ENCODE data around the gene PNN.

Gene PNN

DNA sequence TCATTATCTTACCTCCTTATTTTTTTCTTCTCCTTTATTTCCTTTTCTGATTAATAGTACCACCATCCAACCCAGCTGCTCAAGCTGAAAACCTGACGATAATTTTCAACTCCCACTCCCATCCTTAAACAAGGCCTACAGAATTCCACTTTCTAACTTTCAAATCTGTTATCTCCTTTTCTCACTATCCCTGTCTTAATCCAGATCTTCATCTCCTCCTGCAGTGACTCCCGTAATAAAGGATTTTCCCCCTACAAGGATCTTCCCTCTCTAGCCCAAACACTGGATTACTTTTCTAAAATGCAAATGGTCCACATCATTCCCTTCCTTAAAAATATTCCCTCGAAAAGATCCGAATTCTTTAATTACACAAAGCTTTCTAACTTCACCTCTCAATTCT, 6.5 kb upstream of the PNN start:
- H3K27ac ChIP-seq (ENCODE audit: insufficient read depth in 1 of 2, low read depth in 1 of 2, low read length in 2 of 2, poor library complexity in 1 of 2, severe bottlenecking in 2 of 2): peak overlapping the region; percentile 15 to 94
- WGBS (ENCODE audit: insufficient coverage): 89% methylated on average over 4 of the region's 4 CpGs

GRCh38 chr14:39169541-39169900, 5.5 kb upstream of the PNN start:
- POLR2A ChIA-PET: interaction anchor here (0.6 to 1.8 kb wide), 3 partner anchors 9 to 97 kb away, joined by 4 to 7 read pairs (median 6); partner anchors contain the start of gene GEMIN2
- CTCF ChIA-PET: interaction anchor here (1.2 to 1.4 kb wide), 3 partner anchors 15 to 173 kb away, joined by 3 to 6 read pairs (median 4); no protein-coding TSS in a partner anchor
- DNase-seq: no peak
- peak overlapping the region; percentile 80 to 98 (median 96) for H3K4me3 ChIP-seq (ENCODE audit: control insufficient read depth in 1 of 7, extremely low read depth in 1 of 7, insufficient read depth in 4 of 7, low read depth in 2 of 7, low read length in 6 of 7)
- 0% methylated on average over 7 of the region's 7 CpGs for WGBS (ENCODE audit: insufficient coverage)
- peak overlapping the region; percentile 91 to 94 for H3K27ac ChIP-seq (ENCODE audit: insufficient read depth in 1 of 2, low read depth in 1 of 2, low read length in 2 of 2, poor library complexity in 1 of 2, severe bottlenecking in 2 of 2)
- H3K4me1 ChIP-seq (ENCODE audit: control extremely low read depth in 1 of 4, control insufficient read depth in 4 of 4, insufficient read depth in 4 of 4, low read length in 3 of 4): peaks cover 14 to 33% (median 20%) of the 10 kb centered on the region in 4 experiments
- H3K27me3 ChIP-seq (replicated peaks in 2 of 5; ENCODE audit: control insufficient read depth in 4 of 5, insufficient read depth in 5 of 5, low read length in 4 of 5): no peaks in the 10 kb centered on the region
- H3K36me3 ChIP-seq (ENCODE audit: control insufficient read depth in 4 of 4, insufficient read depth in 4 of 4, low read length in 3 of 4): peaks cover 0 to 3% (median 1%) of the 10 kb centered on the region in 4 experiments
- no peaks in the 10 kb centered on the region for H3K9me3 ChIP-seq (ENCODE audit: control extremely low read depth in 1 of 5, control insufficient read depth in 4 of 5, insufficient read depth in 2 of 5, low read depth in 1 of 5, low read length in 4 of 5)

More for the DNA sequence above, 6.5 kb upstream of the PNN start:
- peaks cover 0 to 3% (median 2%) of the 10 kb centered on the region in 4 experiments for H3K36me3 ChIP-seq (ENCODE audit: control insufficient read depth in 4 of 4, insufficient read depth in 4 of 4, low read length in 3 of 4)
- no peaks in the 10 kb centered on the region for H3K27me3 ChIP-seq (replicated peaks in 2 of 5; ENCODE audit: control insufficient read depth in 4 of 5, insufficient read depth in 5 of 5, low read length in 4 of 5)
- no peak for DNase-seq
- peak overlapping the region in 5 of 7 experiments; percentile 10 to 98 (median 97) for H3K4me3 ChIP-seq (ENCODE audit: control insufficient read depth in 1 of 7, extremely low read depth in 1 of 7, insufficient read depth in 4 of 7, low read depth in 2 of 7, low read length in 6 of 7)
- ChIA-PET POLR2A (interaction anchor here (0.6 kb wide), 1 partner anchor 31 kb away, joined by 3 read pairs; no protein-coding TSS in a partner anchor), CTCF (interaction anchor here (1.1 to 1.2 kb wide), 2 partner anchors 11 to 16 kb away, joined by 3 read pairs; no protein-coding TSS in a partner anchor)
- no peaks in the 10 kb centered on the region for H3K9me3 ChIP-seq (ENCODE audit: control extremely low read depth in 1 of 5, control insufficient read depth in 4 of 5, insufficient read depth in 2 of 5, low read depth in 1 of 5, low read length in 4 of 5)
- H3K4me1 ChIP-seq (ENCODE audit: control extremely low read depth in 1 of 4, control insufficient read depth in 4 of 4, insufficient read depth in 4 of 4, low read length in 3 of 4): peaks cover 9 to 26% (median 16%) of the 10 kb centered on the region in 4 experiments

DNA sequence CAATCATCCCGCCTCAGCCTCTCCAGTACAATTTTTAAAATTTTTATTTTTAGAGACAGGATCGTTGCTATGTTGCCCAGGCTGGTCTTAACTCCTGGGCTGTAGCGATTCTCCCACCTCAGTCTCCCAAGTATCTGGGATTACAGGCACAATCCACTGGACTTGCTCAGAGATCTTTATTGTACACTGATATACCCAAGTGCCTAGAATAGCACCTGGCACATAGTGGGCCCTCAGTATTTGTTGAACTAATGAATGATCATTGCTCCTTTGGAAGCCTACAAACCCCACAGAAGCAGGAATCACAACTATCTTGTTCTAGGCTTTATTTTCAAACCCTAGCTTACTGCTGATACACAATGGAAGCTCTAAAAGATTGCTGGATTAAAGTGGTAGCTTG, 1.9 kb upstream of the PNN start:
- no peaks in the 10 kb centered on the region for H3K27me3 ChIP-seq (replicated peaks in 2 of 5; ENCODE audit: control insufficient read depth in 4 of 5, insufficient read depth in 5 of 5, low read length in 4 of 5)
- H3K4me1 ChIP-seq (ENCODE audit: control extremely low read depth in 1 of 4, control insufficient read depth in 4 of 4, insufficient read depth in 4 of 4, low read length in 3 of 4): peaks cover 18 to 42% (median 28%) of the 10 kb centered on the region in 4 experiments
- WGBS (ENCODE audit: insufficient coverage): 100% methylated on average over 2 of the region's 3 CpGs
- DNase-seq: no peak
- H3K9me3 ChIP-seq (ENCODE audit: control extremely low read depth in 1 of 5, control insufficient read depth in 4 of 5, insufficient read depth in 2 of 5, low read depth in 1 of 5, low read length in 4 of 5): no peaks in the 10 kb centered on the region
- ChIA-PET POLR2A (no interaction called here), CTCF (no interaction called here)
- H3K4me3 ChIP-seq (ENCODE audit: control insufficient read depth in 1 of 7, extremely low read depth in 1 of 7, insufficient read depth in 4 of 7, low read depth in 2 of 7, low read length in 6 of 7): no peak overlapping the region
- H3K27ac ChIP-seq (ENCODE audit: insufficient read depth in 1 of 2, low read depth in 1 of 2, low read length in 2 of 2, poor library complexity in 1 of 2, severe bottlenecking in 2 of 2): peak overlapping the region in 1 of 2 experiments; percentile 98
- H3K36me3 ChIP-seq (ENCODE audit: control insufficient read depth in 4 of 4, insufficient read depth in 4 of 4, low read length in 3 of 4): peaks cover 10 to 20% (median 14%) of the 10 kb centered on the region in 4 experiments

DNA sequence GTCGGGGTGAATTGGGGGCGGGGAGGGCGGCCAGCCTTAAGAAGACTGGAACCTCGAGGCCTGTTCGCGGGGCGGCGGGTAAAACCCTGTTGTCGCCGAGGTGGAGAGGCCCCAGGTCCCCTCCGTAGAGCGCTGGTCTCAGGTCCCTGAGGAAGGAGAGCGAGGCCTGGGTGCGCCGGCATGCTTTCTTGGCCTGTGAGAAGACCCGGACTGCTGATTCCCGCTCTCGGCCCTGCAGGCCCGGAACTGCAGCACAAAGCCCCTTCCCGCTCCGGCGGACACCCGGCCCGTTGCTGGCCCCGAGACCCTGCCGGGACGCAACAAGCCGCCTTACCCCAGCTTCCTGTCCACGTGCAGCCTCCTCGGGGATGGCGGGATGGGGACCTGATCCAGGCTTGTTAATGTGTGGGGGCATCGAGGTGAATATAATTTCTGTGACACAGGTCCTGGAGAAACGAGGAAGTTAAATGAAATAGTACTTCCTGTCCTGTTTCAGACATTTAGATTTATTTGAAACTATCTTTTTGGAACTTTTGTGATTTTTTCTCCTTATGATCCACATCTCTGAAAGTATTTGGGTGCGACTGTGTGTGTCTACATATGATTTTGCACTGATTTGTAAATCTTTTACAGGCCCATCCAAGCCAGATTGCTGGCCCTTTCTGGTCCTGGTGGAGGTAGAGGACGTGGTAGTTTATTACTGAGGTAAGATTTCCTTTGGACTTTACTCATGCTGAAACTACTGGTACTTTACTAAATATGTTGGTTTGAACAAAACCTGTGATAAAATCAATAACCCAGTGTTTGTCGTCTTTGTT, 600 bp downstream of the PNN start:
- Histone ChIP-seq H3K27ac (ENCODE audit: insufficient read depth in 1 of 2, low read depth in 1 of 2, low read length in 2 of 2, poor library complexity in 1 of 2, severe bottlenecking in 2 of 2) (peak overlapping the region; percentile 96 to 98), H3K9me3 (ENCODE audit: control extremely low read depth in 1 of 5, control insufficient read depth in 4 of 5, insufficient read depth in 2 of 5, low read depth in 1 of 5, low read length in 4 of 5) (no peaks in the 10 kb centered on the region), H3K36me3 (ENCODE audit: control insufficient read depth in 4 of 4, insufficient read depth in 4 of 4, low read length in 3 of 4) (peaks cover 19 to 41% (median 30%) of the 10 kb centered on the region in 4 experiments), H3K4me3 (ENCODE audit: control insufficient read depth in 1 of 7, extremely low read depth in 1 of 7, insufficient read depth in 4 of 7, low read depth in 2 of 7, low read length in 6 of 7) (peak overlapping the region; percentile 93 to 99 (median 98)), H3K4me1 (ENCODE audit: control extremely low read depth in 1 of 4, control insufficient read depth in 4 of 4, insufficient read depth in 4 of 4, low read length in 3 of 4) (peaks cover 9 to 27% (median 17%) of the 10 kb centered on the region in 4 experiments), H3K27me3 (replicated peaks in 2 of 5; ENCODE audit: control insufficient read depth in 4 of 5, insufficient read depth in 5 of 5, low read length in 4 of 5) (no peaks in the 10 kb centered on the region)
- under 1% methylated on average over 25 of the region's 36 CpGs for WGBS (ENCODE audit: insufficient coverage)
- ChIA-PET CTCF (interaction anchor here (1.1 kb wide), 1 partner anchor 10 kb away, joined by 3 read pairs; no protein-coding TSS in a partner anchor), POLR2A (interaction anchor here (0.6 to 1.3 kb wide), 3 partner anchors 10 to 256 kb away, joined by 4 to 6 read pairs (median 5); partner anchors contain the start of gene FBXO33)
- no peak for DNase-seq

DNA sequence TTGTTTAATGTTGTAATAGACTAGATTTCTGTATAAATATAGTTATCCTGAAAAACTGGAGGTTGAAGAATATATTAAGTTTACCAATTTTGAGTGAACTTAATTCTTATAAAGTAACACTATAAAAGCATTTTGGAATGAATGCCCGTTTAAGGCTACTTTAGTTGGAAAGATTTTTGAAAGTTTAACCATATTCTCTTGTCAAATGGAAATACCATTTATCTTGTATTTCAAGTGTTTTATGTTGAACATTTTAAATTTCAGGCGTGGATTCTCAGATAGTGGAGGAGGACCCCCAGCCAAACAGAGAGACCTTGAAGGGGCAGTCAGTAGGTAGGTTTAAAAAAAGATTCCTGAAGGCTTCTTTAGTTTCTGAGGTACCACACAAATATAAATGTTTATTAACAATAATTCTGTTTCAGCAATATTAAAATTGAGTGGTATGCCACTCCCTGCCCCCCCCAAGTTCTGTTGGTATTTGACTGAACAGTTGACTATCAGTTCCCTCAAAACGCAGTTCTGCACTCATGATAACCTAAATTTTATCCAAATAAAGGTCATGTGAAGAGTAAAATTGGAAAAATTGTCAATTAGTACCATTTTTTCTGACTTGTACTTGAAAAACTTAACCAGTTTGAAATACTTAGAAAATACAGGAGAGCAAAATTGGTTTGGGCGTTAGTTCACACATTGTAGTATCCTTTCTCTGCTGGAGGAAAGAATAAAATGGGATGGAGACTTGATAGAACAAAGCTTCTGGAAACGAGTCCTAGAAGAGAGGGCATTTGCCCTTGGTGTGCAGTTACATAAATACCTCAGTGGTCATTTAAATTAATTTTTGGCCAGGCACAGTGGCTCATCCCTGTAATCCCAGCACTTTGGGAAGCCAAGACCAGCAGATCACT, 1.5 kb downstream of the PNN start:
- Histone ChIP-seq H3K4me1 (ENCODE audit: control extremely low read depth in 1 of 4, control insufficient read depth in 4 of 4, insufficient read depth in 4 of 4, low read length in 3 of 4) (peaks cover 9 to 20% (median 12%) of the 10 kb centered on the region in 4 experiments), H3K4me3 (ENCODE audit: control insufficient read depth in 1 of 7, extremely low read depth in 1 of 7, insufficient read depth in 4 of 7, low read depth in 2 of 7, low read length in 6 of 7) (peak overlapping the region in 6 of 7 experiments; percentile 93 to 99 (median 98)), H3K36me3 (ENCODE audit: control insufficient read depth in 4 of 4, insufficient read depth in 4 of 4, low read length in 3 of 4) (peaks cover 19 to 50% (median 37%) of the 10 kb centered on the region in 4 experiments), H3K27ac (ENCODE audit: insufficient read depth in 1 of 2, low read depth in 1 of 2, low read length in 2 of 2, poor library complexity in 1 of 2, severe bottlenecking in 2 of 2) (peak overlapping the region; percentile 96 to 98), H3K27me3 (replicated peaks in 2 of 5; ENCODE audit: control insufficient read depth in 4 of 5, insufficient read depth in 5 of 5, low read length in 4 of 5) (no peaks in the 10 kb centered on the region), H3K9me3 (ENCODE audit: control extremely low read depth in 1 of 5, control insufficient read depth in 4 of 5, insufficient read depth in 2 of 5, low read depth in 1 of 5, low read length in 4 of 5) (no peaks in the 10 kb centered on the region)
- POLR2A ChIA-PET: no interaction called here
- CTCF ChIA-PET: no interaction called here
- no peak for DNase-seq
- 93% methylated on average over 2 of the region's 5 CpGs for WGBS (ENCODE audit: insufficient coverage)

GRCh38 chr14:39177168-39177545, 2.1 kb downstream of the PNN start:
- Histone ChIP-seq H3K9me3 (ENCODE audit: control extremely low read depth in 1 of 5, control insufficient read depth in 4 of 5, insufficient read depth in 2 of 5, low read depth in 1 of 5, low read length in 4 of 5) (no peaks in the 10 kb centered on the region), H3K27me3 (replicated peaks in 2 of 5; ENCODE audit: control insufficient read depth in 4 of 5, insufficient read depth in 5 of 5, low read length in 4 of 5) (no peaks in the 10 kb centered on the region), H3K4me1 (ENCODE audit: control extremely low read depth in 1 of 4, control insufficient read depth in 4 of 4, insufficient read depth in 4 of 4, low read length in 3 of 4) (peaks cover 9 to 20% (median 12%) of the 10 kb centered on the region in 4 experiments), H3K27ac (ENCODE audit: insufficient read depth in 1 of 2, low read depth in 1 of 2, low read length in 2 of 2, poor library complexity in 1 of 2, severe bottlenecking in 2 of 2) (no peak overlapping the region), H3K4me3 (ENCODE audit: control insufficient read depth in 1 of 7, extremely low read depth in 1 of 7, insufficient read depth in 4 of 7, low read depth in 2 of 7, low read length in 6 of 7) (no peak overlapping the region), H3K36me3 (ENCODE audit: control insufficient read depth in 4 of 4, insufficient read depth in 4 of 4, low read length in 3 of 4) (peaks cover 19 to 56% (median 39%) of the 10 kb centered on the region in 4 experiments)
- ChIA-PET POLR2A (no interaction called here), CTCF (no interaction called here)
- no peak for DNase-seq
- 100% methylated on average over 2 of the region's 9 CpGs for WGBS (ENCODE audit: insufficient coverage)

Measured in common myeloid progenitor, CD34-positive (primary cell).